BE2C (cell line): Measurements from ENCODE around the gene MPP3.

ENCODE experiments used
- DNase-seq: peaks from one replicate; pipeline ENCODE4 v3.0.0-alpha.2; 2020
- H3K27me3 ChIP-seq: fragments of 250-450 bp; sonication (Bioruptor Pico); 2 replicates; pipeline ENCODE4 v1.5.1; 2020; ENCODE audit warnings: mild to moderate bottlenecking
- H3K36me3 ChIP-seq: fragments of 250-450 bp; sonication (Bioruptor Pico); 2 replicates; pipeline ENCODE4 v1.5.1; 2020; ENCODE audit warnings: mild to moderate bottlenecking
- H3K4me1 ChIP-seq: fragments of 250-450 bp; sonication (Bioruptor Pico); 2 replicates; pipeline ENCODE4 v1.5.1; 2020
- H3K4me3 ChIP-seq: 2 replicates; pipeline ENCODE4 v1.5.1; 2011; ENCODE audit warnings: low read depth, low read length
- H3K9me3 ChIP-seq: fragments of 250-450 bp; sonication (Bioruptor Pico); 2 replicates; pipeline ENCODE4 v1.5.1; 2020
- TF ChIP-seq, protein P1 (sequence below): IDR thresholded peaks from 2 replicates; pipeline ENCODE4 v1.5.1; 2012; ENCODE audit warnings: mild to moderate bottlenecking, low read depth, low read length

Gene MPP3

DNA sequence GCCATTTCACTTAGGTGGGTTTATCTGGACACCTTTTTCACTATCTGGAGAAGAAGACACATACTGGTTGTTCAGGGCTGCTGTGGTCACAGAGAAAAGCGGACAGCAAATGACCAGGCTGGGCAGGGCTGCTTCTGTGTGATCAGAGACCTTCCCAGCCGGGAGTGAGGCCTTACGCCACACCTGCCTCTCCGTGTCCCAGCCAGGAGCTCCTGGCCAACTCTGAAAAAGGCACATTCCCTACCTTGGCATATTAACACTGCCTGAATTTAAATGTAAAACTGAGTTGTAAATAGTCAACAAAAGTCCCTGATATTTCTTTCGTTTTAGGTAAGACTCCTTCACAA lies 65.3 kb downstream of the MPP3 start:
- Histone ChIP-seq H3K4me1 (no peaks in the 10 kb centered on the region), H3K27me3 (no peaks in the 10 kb centered on the region), H3K9me3 (no peaks in the 10 kb centered on the region), H3K36me3 (peaks cover 23% of the 10 kb centered on the region), H3K4me3 (no peak overlapping the region)
- TF ChIP-seq, protein P1, sequence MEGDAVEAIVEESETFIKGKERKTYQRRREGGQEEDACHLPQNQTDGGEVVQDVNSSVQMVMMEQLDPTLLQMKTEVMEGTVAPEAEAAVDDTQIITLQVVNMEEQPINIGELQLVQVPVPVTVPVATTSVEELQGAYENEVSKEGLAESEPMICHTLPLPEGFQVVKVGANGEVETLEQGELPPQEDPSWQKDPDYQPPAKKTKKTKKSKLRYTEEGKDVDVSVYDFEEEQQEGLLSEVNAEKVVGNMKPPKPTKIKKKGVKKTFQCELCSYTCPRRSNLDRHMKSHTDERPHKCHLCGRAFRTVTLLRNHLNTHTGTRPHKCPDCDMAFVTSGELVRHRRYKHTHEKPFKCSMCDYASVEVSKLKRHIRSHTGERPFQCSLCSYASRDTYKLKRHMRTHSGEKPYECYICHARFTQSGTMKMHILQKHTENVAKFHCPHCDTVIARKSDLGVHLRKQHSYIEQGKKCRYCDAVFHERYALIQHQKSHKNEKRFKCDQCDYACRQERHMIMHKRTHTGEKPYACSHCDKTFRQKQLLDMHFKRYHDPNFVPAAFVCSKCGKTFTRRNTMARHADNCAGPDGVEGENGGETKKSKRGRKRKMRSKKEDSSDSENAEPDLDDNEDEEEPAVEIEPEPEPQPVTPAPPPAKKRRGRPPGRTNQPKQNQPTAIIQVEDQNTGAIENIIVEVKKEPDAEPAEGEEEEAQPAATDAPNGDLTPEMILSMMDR, result no peak
- DNase-seq, result no peak

DNA sequence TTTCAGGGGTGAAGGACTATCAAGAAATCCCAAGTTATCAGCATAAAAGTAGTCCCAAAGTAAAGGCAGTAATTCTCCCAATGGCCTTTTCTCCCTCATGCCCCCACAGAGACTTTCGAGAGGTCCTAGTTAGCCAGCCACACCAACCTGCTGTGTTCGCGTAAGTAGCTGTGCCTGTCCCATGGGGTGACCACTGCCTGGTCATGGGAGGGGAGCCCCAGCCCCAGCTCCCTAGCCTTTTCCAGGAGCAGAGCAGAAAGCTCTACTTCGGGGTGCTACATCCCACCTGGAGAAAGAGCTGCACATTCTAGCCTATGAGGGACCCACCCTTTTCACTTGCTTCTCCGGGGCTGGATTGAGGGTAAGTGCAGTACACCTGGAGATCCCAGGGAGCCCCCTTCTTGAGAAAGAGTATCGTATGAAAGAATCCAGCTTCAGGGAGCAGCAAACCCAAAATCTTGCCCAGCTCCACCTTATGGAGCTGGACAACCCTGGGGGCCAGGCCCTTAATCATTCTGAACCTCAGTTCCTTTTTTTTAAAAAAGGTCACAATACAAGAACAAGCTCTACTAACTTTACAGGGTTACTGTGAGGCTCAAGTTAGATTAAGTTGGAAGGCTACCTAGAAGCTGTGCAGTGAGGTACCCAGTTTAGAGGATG lies 65.8 kb downstream of the MPP3 start:
- H3K4me1 ChIP-seq, result no peaks in the 10 kb centered on the region
- H3K9me3 ChIP-seq, result no peaks in the 10 kb centered on the region
- TF ChIP-seq, protein P1, result no peak
- H3K4me3 ChIP-seq, result no peak overlapping the region
- no peaks in the 10 kb centered on the region for H3K27me3 ChIP-seq
- no peak for DNase-seq
- H3K36me3 ChIP-seq, result peaks cover 18% of the 10 kb centered on the region; the same call in 1 of the 2 replicates

DNA sequence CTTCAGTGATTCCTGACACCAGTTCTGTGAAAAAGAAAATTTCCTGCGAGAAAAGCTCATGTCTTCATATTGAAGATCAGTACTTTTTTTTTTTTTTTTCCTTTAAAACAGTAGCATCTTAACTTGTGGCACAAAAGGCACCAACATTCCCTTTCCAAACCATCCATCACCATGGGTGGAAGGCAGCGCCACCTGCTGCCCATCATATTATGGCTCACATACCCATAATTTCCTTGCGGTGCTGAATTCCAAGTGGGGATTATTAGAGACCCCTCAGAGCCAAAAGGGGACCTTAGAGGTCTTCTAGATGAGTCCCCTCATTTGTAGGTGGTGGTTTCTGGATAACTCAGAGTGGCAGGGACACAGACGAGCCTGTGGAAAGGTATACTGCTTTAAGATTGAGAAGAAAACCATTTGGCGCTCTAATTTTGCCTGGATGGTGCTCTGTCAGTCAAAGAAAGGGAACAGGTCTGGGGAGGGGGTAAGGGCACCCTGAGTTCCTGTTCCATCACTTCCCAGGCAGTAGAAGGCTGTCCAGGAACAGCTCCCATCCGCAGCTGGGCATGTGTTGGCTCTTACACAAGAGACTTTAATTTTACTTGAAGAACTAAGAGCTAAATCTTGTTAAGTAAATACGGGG lies 66.4 kb downstream of the MPP3 start:
- H3K36me3 ChIP-seq, result peaks cover 18% of the 10 kb centered on the region; the same call in 1 of the 2 replicates
- no peak overlapping the region for H3K4me3 ChIP-seq
- H3K4me1 ChIP-seq, result no peaks in the 10 kb centered on the region
- no peaks in the 10 kb centered on the region for H3K27me3 ChIP-seq
- peak; percentile 69 for DNase-seq
- no peaks in the 10 kb centered on the region for H3K9me3 ChIP-seq
- TF ChIP-seq, protein P1, result peak; percentile 90

DNA sequence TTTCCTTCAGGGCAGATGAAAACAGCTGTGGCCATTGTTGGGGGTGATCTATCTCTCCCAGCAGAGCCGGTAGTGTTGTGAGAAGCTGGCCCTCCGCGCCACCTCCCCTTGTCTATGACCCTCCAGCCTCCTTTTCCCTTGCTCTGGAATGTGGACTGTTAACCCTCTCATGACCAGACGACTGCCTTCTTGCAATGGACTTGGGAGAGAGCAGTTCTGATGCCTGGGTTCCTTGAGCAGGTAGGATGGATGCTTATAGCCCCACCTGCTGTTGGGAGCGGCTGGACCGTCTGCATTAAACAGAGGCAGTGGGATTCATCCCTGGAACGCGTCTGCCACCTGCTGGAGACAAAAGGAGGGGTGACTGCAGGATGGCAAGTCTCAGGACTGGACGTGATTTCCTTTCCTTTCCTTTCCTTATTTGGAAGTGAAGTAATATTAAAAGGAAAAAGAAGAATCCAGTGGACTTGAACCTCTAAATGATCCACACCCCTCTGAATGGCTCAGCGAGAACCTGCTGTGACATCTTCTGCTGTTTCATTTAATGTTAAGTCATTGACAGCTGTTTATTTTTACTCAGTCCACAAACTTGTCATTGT lies 72.6 kb downstream of the MPP3 start:
- no peaks in the 10 kb centered on the region for H3K36me3 ChIP-seq
- TF ChIP-seq, protein P1, result peak; percentile 100
- peak; percentile 95 for DNase-seq
- no peaks in the 10 kb centered on the region for H3K4me1 ChIP-seq
- no peaks in the 10 kb centered on the region for H3K9me3 ChIP-seq
- H3K27me3 ChIP-seq, result no peaks in the 10 kb centered on the region
- no peak overlapping the region for H3K4me3 ChIP-seq

DNA sequence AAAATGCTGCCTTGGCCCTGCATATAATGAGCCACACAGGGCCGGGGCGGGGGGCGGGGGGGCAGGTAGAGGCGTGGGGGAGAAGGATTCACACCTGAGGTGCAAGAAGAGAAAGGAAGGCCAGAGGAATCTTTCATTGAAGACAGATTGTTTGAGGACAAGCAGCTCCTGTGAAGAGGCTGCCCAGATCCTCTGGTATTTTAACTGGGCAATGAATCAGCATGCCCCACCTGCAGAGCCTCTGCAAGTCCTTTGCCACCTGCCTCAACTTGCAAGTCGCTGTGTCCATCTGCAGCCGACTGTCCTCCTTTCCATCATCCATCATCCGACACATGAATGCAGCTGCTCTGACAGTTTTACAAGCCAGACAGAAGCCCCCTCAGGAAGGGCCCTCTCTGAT lies 73.1 kb downstream of the MPP3 start:
- Histone ChIP-seq H3K4me1 (no peaks in the 10 kb centered on the region), H3K36me3 (no peaks in the 10 kb centered on the region), H3K9me3 (no peaks in the 10 kb centered on the region), H3K4me3 (no peak overlapping the region), H3K27me3 (no peaks in the 10 kb centered on the region)
- TF ChIP-seq, protein P1, result no peak
- DNase-seq, result no peak
